DMS153 treated with DMSO at 0.1 percent for 48 hours (cell line): Measurements from ENCODE around the gene GNAI1.

Experiments used
- DNase-seq: peaks from one replicate; lab custom pipeline; 2025; ENCODE audit not compliant: unreplicated experiment; lab: John Stamatoyannopoulos, UW

Gene GNAI1

GRCh38 chr7:80244206-80244916, 109.7 kb downstream of the GNAI1 start:
- DNase-seq: no peak

- DNase-seq: no peak
Measured at GRCh38 chr7:80247144-80247543, 112.5 kb downstream of the GNAI1 start.

GRCh38 chr7:80247891-80248290, 113.3 kb downstream of the GNAI1 start:
- no peak for DNase-seq

GRCh38 chr7:80249184-80249583, 114.6 kb downstream of the GNAI1 start:
- DNase-seq: no peak

GRCh38 chr7:80249619-80250295, 115.1 kb downstream of the GNAI1 start:
- no peak for DNase-seq

GRCh38 chr7:80253237-80253636, 118.6 kb downstream of the GNAI1 start:
- no peak for DNase-seq

GRCh38 chr7:80253653-80254052, 119.0 kb downstream of the GNAI1 start:
- no peak for DNase-seq

- no peak for DNase-seq
Measured at GRCh38 chr7:80255656-80256055, 121.0 kb downstream of the GNAI1 start.

- DNase-seq: no peak
Measured at GRCh38 chr7:80257756-80258155, 123.1 kb downstream of the GNAI1 start.

GRCh38 chr7:80260606-80261005, 126.0 kb downstream of the GNAI1 start:
- no peak for DNase-seq

GRCh38 chr7:80263333-80263732, 128.7 kb downstream of the GNAI1 start:
- DNase-seq: no peak

GRCh38 chr7:80263821-80264220, 129.2 kb downstream of the GNAI1 start:
- no peak for DNase-seq

GRCh38 chr7:80264769-80265495, 130.3 kb downstream of the GNAI1 start:
- DNase-seq: no peak

- no peak for DNase-seq
Measured at GRCh38 chr7:80272560-80273239, 138.1 kb downstream of the GNAI1 start.

- DNase-seq: no peak
Measured at GRCh38 chr7:80273327-80273726, 138.7 kb downstream of the GNAI1 start.

- no peak for DNase-seq
Measured at GRCh38 chr7:80275192-80275605, 140.6 kb downstream of the GNAI1 start.
